Astrocyte (in vitro differentiated cells and primary cell): ENCODE measurements around the gene ECSCR.

Experiments used
- EZH2 ChIP-seq: IDR thresholded peaks from 2 replicates; pipeline ENCODE4 v1.6.1; 2012; ENCODE audit warnings: mild to moderate bottlenecking, low read length, inconsistent platforms; ENCODE audit not compliant: insufficient read depth
- TF ChIP-seq, protein P1 (sequence below): IDR thresholded peaks from 2 replicates; pipeline ENCODE4 v1.5.1; 2011; ENCODE audit warnings: low read depth, mild to moderate bottlenecking, inconsistent platforms, low read length, moderate library complexity; ENCODE audit not compliant: insufficient read depth

DNA sequence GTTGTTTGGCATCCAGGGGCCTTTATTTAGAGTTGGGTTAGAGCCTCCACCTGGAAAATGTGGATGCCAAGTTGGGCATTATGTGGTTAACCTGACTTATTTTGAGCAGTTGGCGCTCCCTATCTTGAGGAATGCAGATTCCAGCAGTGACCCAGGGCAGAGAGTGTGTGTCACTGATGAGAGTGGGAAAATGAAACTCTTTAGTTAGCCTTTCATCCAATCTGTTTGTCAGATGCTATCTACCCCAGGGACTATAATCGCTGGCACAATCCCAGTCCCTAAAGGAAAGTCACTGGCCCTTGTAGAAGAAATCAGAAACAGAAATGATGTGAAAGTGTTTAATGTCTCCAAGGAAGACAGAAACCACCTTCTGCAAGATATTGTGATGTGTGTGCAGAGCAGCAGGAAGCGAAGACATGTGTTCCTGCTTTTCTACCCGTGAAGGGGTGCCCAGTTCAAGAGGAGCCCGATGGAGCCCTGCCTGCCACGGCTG is 30.2 kb upstream of the ECSCR start:
- TF ChIP-seq, protein P1, sequence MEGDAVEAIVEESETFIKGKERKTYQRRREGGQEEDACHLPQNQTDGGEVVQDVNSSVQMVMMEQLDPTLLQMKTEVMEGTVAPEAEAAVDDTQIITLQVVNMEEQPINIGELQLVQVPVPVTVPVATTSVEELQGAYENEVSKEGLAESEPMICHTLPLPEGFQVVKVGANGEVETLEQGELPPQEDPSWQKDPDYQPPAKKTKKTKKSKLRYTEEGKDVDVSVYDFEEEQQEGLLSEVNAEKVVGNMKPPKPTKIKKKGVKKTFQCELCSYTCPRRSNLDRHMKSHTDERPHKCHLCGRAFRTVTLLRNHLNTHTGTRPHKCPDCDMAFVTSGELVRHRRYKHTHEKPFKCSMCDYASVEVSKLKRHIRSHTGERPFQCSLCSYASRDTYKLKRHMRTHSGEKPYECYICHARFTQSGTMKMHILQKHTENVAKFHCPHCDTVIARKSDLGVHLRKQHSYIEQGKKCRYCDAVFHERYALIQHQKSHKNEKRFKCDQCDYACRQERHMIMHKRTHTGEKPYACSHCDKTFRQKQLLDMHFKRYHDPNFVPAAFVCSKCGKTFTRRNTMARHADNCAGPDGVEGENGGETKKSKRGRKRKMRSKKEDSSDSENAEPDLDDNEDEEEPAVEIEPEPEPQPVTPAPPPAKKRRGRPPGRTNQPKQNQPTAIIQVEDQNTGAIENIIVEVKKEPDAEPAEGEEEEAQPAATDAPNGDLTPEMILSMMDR, result no peak
- TF ChIP-seq EZH2, result no peak
